ENCODE results near the gene MFAP5. TPM values are rescaled to one million over a fixed set of nuclear protein-coding genes. Genes with fewer than 3 reads are reported as not detected.

MFAP5 gene
- total RNA-seq, 2 experiments from 2014 or later = not detected

DNA sequence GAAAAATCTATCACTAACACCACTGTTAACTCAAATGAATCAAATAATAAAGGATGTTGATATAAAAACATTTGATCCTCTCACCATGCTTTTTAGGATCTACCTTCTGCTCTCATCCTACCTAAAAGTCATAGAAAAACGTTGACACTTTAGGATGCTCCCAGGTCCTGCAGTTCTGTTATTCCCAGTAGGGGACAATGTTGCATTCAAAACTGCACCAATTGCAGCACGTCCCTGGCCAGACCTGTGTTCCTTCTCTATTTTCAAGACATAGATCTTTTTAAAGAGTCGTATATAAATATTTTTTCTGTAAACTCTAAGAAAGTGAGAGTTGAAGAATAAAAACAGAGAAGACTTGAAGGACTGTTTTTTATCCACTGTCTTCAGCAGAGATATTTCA, 58.8 kb downstream of the MFAP5 start:
- POLR2A ChIA-PET = no interaction called here

DNA sequence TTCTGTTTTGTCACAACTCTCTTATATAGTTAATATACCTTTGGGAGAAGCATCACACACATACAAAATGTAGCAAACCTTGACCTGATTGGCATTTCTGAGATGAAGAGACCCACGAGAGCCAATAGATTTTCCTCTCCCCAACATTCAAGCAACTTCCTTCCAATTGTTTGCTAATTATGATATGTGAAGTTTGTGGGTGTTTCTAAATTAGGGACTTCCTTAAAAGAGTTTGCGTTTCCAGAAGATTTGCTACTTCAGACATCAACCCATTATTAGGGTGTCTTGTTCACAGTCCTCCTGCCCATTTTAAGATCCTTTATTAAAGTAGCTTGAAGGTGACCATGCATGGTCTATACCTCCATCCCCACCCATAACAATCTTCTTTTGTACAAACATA, 59.3 kb downstream of the MFAP5 start:
- ChIA-PET CTCF (no interaction called here), POLR2A (no interaction called here)
- DNase-seq = no peak
- Mint-ChIP-seq H3K4me1 (no peaks in the 10 kb centered on the region), H3K4me3 (no peak overlapping the region), H3K27me3 (peaks cover 28% of the 10 kb centered on the region), H3K9me3 (no peaks in the 10 kb centered on the region), H3K27ac (no peak overlapping the region), H3K36me3 (ENCODE audit: low read depth) (no peaks in the 10 kb centered on the region)

More for the DNA sequence above, 58.8 kb downstream of the MFAP5 start:
- Mint-ChIP-seq H3K27ac (no peak overlapping the region), H3K9me3 (no peaks in the 10 kb centered on the region), H3K27me3 (peaks cover 27% of the 10 kb centered on the region), H3K4me1 (peaks cover 1% of the 10 kb centered on the region), H3K4me3 (no peak overlapping the region), H3K36me3 (ENCODE audit: low read depth) (no peaks in the 10 kb centered on the region)
- DNase-seq = no peak
- CTCF ChIA-PET = no interaction called here

DNA sequence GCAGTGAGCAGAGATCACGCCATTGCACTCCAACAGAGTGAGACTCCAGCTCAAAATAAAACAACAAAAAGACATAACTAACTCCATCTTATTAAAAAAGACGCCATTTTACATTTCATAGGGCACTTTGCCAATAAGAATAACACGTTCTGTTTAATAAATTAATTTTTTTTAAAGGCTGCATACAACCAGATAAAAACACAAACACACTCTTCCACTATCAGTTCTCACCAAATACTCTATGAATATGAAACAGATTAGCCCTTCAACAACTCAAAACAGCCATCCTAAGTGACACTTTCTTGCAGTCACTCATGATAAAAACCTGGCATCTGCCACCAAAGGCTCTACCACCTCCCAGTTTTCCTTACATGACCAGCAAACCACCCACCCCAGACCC, 66.1 kb downstream of the MFAP5 start:
- Mint-ChIP-seq H3K27me3 (peaks cover 7% of the 10 kb centered on the region), H3K36me3 (ENCODE audit: low read depth) (no peaks in the 10 kb centered on the region), H3K4me1 (no peaks in the 10 kb centered on the region), H3K27ac (no peak overlapping the region), H3K9me3 (no peaks in the 10 kb centered on the region), H3K4me3 (no peak overlapping the region)
- POLR2A ChIA-PET = no interaction called here
- no peak for DNase-seq
- CTCF ChIA-PET = interaction anchor here (0.6 to 1.6 kb wide), 3 partner anchors 12 to 53 kb away, joined by 3 to 6 read pairs (median 6); no protein-coding TSS in a partner anchor

Other genes with a start within 250 kb of the MFAP5 start
- gene CLEC6A, start 206.9 kb downstream of the MFAP5 start, total RNA-seq = not detected
- gene CLEC4D, start 149.3 kb downstream of the MFAP5 start, total RNA-seq = not detected
- not detected for gene CLEC4E, start 121.9 kb downstream of the MFAP5 start, total RNA-seq
- not detected for gene AICDA, start 50.0 kb downstream of the MFAP5 start, total RNA-seq
- 1 to 10 TPM; 1.3 to 1.6 TPM for gene RIMKLB, start 35.2 kb upstream of the MFAP5 start, total RNA-seq
- not detected for gene A2ML1, start 159.8 kb upstream of the MFAP5 start, total RNA-seq